IPS-11a (cell line): ENCODE measurements around the gene UQCC2.

Experiments
- H3K4me3 ChIP-seq: one replicate; pipeline ENCODE4 v1.5.1; 2013; ENCODE audit warnings: low read depth, low read length, control low read depth

The UQCC2 gene

GRCh38 chr6:33725891-33726673, 14.6 kb upstream of the UQCC2 start:
- no peak overlapping the region for H3K4me3 ChIP-seq

GRCh38 chr6:33725222-33725621, 13.7 kb upstream of the UQCC2 start:
- H3K4me3 ChIP-seq: no peak overlapping the region

GRCh38 chr6:33724102-33725023, 12.9 kb upstream of the UQCC2 start:
- H3K4me3 ChIP-seq: no peak overlapping the region

DNA sequence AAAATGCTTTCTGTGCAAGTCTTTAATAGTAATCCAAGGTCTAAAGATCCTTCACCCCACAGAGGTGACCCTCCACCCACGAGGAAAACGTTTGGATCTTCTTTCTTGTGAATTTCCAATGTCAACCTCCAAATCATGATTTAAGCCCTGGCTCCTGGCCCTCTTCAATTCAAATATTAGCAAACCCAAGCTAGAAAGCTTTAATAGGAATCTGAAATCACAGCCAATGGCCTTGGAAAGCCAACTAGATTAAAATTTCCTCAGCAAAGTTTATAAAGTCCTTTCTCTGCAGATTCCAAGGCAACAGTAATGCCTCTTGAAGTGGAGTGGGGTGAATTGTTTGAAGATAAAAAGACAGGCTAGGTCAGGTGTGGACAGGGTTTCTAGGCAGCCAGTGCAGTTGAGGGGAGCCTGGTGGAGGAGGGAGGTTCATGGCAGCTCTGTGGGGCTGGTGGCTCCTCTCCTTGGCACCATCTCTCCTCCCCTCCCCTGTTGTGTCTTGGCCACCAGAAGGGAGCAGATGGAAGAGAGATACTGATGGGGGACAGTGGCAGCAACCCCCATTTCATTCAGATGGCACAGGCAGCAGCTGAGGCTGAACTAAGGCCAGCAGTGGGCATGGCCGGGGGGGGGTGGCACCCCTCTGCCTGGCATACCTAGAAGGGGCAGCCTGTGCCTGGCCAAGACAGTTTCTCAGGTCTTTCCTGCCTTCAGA, 12.0 kb upstream of the UQCC2 start:
- no peak overlapping the region for H3K4me3 ChIP-seq

- H3K4me3 ChIP-seq: no peak overlapping the region
These were observed 10.7 kb upstream of the UQCC2 start for GRCh38 chr6:33722103-33722623.

DNA sequence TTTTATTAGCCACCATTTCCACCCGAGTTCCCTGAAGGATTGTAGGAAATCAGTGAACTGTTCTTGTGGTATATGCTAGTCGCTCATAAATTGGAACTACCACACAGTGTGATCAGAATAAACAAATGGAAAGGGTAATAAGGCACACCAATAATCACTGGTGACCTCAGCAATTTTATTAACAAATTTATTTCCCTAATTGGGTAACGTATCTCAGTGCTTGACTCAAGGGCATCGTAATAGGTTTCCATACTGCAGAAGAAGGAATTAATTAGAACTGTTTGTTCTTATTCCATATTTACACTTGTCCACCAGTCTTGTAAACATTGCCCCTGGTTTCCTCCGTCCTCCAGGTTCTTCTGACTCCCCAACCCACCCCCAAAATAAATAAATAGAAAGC, 10.0 kb upstream of the UQCC2 start:
- H3K4me3 ChIP-seq: no peak overlapping the region

DNA sequence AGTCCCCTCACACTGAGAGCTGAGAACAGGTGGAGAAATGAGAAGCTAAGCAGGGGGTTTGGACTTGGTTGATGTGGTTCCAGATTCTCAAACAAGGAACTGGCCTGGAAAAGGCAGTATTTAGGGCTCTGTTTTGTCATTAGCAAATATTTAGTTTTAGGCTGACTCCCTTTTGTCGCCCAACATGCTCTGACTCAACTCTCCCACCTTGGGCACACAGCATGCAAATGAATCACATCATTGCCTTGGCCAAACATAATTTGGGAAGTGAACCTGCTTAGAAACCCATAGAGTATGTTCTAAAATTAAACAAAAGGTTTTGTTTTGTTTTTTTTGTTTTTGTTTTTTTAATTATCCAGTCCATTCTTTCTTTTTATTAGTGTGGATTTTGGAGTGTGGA, 9.5 kb upstream of the UQCC2 start:
- H3K4me3 ChIP-seq: no peak overlapping the region

DNA sequence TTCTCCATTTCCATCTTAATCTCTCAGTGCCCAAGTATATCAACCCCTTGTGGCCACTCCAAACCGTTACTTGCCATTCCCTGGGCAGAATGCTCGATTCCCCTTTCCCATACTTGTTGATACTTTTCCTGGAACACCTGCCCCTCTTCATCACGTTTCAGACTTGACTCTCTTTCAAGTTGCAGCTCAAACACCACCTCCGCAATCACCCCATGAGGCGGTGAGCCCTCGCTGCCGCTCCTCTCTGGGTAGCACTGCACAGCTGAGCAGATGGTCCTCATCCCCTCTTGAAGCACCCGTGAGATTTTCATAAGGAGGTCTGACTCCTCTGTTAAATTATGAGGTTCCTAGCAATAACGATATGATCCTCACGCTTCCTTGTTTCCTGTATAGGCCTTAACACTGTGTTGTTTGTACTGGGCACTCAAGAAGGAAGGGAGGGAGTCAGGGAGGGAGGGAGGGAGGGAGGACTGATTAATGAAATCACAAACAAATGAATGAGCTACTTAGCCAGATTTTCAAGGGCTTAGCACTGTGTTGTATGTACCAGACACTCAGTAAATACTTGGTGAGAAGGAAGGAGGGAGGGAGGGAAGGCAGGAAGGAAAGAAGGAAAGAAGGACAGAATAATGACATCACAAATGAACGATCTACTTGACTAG, 8.0 kb upstream of the UQCC2 start:
- H3K4me3 ChIP-seq: no peak overlapping the region

GRCh38 chr6:33718713-33719112, 7.2 kb upstream of the UQCC2 start:
- no peak overlapping the region for H3K4me3 ChIP-seq

- H3K4me3 ChIP-seq: no peak overlapping the region
These were observed 6.5 kb upstream of the UQCC2 start for GRCh38 chr6:33717934-33718455.

- H3K4me3 ChIP-seq: no peak overlapping the region
These were observed 5.6 kb upstream of the UQCC2 start for GRCh38 chr6:33716890-33717632.

DNA sequence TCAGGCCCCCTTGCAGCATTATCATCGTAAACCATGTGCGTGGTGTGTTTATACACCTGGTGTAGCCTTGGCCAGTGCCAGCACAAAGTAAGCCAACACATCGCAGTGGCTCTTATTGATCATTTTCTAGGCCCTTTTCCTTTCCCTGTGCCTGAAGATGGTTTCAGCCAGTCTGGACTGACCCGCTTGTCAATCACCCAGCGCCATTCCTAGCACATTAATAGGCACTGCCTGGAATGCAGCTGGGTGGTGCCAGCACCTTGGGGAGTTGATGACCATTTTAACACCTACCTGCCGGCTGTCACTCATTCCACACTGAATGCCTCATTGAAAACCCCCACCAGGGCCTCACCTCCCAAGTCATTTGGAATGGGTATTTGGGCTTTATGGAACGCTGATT, 4.9 kb upstream of the UQCC2 start:
- H3K4me3 ChIP-seq: no peak overlapping the region

DNA sequence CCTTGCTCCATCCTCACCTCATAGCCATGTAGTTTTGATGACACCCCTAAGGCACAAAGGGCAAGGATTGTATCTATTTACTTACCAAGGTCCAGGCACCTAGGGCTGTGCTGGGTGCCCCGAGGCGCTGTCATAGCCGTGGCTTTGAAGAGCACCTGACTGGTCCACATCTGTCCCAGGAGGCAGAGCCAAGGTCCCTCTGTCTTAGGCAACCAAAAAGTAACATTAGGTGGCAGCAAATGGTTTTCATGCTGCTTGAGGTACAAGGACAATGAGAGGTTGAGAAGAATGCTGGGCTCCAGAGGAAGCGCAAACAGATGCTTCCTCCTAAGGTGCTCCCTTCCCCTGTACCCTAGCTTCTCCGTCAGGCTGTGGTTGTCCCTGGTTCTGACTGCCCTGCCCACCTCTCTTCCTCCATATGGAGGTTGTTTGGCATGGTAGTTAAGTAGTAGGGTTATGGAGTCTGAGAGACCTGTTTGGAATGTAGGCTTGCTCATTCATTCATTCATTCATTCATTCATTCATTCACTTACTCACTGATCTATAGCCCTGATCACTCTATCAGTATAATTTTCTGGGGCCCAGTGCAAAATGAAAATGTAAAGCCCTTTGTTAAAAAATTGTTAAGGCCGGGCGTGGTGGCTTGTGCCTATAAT, 3.0 kb upstream of the UQCC2 start:
- no peak overlapping the region for H3K4me3 ChIP-seq

- no peak overlapping the region for H3K4me3 ChIP-seq
These were observed 2.3 kb upstream of the UQCC2 start for GRCh38 chr6:33713786-33714185.

- no peak overlapping the region for H3K4me3 ChIP-seq
These were observed 1.4 kb upstream of the UQCC2 start for GRCh38 chr6:33712914-33713313.

GRCh38 chr6:33710296-33711121, 991 bp downstream of the UQCC2 start:
- no peak overlapping the region for H3K4me3 ChIP-seq

- no peak overlapping the region for H3K4me3 ChIP-seq
These were observed 1.8 kb downstream of the UQCC2 start for GRCh38 chr6:33709605-33710295.
